Gastroesophageal sphincter (tissue), 4 donors: ENCODE data around the gene ARFRP1. TPM values are rescaled to one million over a fixed set of nuclear protein-coding genes. Genes with fewer than 3 reads are reported as not detected.

ENCODE experiments used
- ATAC-seq: fragments of 150-250 bp; one replicate; pipeline ENCODE4 v1.9.1; 2016; ENCODE audit warnings: mild to moderate bottlenecking, moderate library complexity
- H3K27ac ChIP-seq, 4 donors: fragments of 200-600 bp; sonication (generic) in 3 of 4; 1 replicate in 3 of 4; 2 replicates in 1 of 4; pipeline ENCODE4 v1.5.1; 2016 to 2019
- H3K27me3 ChIP-seq: fragments of 200-600 bp; sonication (generic); one replicate; pipeline ENCODE4 v1.5.1; 2019
- H3K36me3 ChIP-seq, 2 donors: fragments of 200-600 bp; sonication (generic); one replicate each; pipeline ENCODE4 v1.5.1; 2019; ENCODE audit warnings: control low read depth in 1 of 2
- H3K4me1 ChIP-seq, 3 donors: fragments of 200-600 bp; sonication (generic); 1 replicate in 2 of 3; 2 replicates in 1 of 3; pipeline ENCODE4 v1.5.1; 2016 to 2019; ENCODE audit warnings: control low read depth in 2 of 3
- H3K4me3 ChIP-seq, 2 donors: fragments of 200-600 bp; sonication (generic); one replicate each; pipeline ENCODE4 v1.5.1; 2019; ENCODE audit warnings: mild to moderate bottlenecking in 1 of 2, moderate library complexity in 1 of 2
- H3K9me3 ChIP-seq, 3 donors: fragments of 200-600 bp; sonication (generic); one replicate each; pipeline ENCODE4 v1.5.1; 2017 to 2019; ENCODE audit warnings: control low read depth in 2 of 3
- EP300 ChIP-seq: sonication (generic); formaldehyde crosslinking; IDR thresholded peaks from one replicate; pipeline ENCODE4 v1.6.1; 2017; ENCODE audit warnings: antibody characterized with exemption, mild to moderate bottlenecking
- POLR2A ChIP-seq, 2 donors: fragments of 450-650 bp; IDR thresholded peaks; one replicate each; pipeline ENCODE4 v1.6.1; 2017; ENCODE audit warnings: antibody characterized with exemption in 2 of 2, mild to moderate bottlenecking in 2 of 2, moderate library complexity in 1 of 2
- POLR2AphosphoS5 ChIP-seq: sonication (generic); formaldehyde crosslinking; IDR thresholded peaks from one replicate; pipeline ENCODE4 v1.6.1; 2017; ENCODE audit warnings: antibody characterized with exemption
- WGBS, 2 donors: methylation state at CpG; one replicate each; pipeline ENCODE4 v1.1.5; 2018; ENCODE audit warnings: low coverage in 1 of 2; 5-methylcytosine and 5-hydroxymethylcytosine counted together
- total RNA-seq, 4 donors: library from RNA; depleted of rRNA; stranded (reverse); fragments of >200 nt; gene quantifications; one replicate each; pipeline ENCODE4 v1.1.0, GENCODE V29; 2016
- TF ChIP-seq, protein P1 (sequence below), 4 experiments: fragments of 200-600 bp in 2 of 4; fragments of 450-650 bp in 2 of 4; sonication (generic) in 1 of 4; IDR thresholded peaks; one replicate each; pipeline ENCODE4 v1.5.1; 2017 to 2019; ENCODE audit warnings: antibody characterized with exemption in 4 of 4, mild to moderate bottlenecking in 2 of 4, moderate library complexity in 2 of 4

Gene ARFRP1
- total RNA-seq, 4 donors from 2014 or later, result 38.9 to 56.4 (median 49.0) TPM

DNA sequence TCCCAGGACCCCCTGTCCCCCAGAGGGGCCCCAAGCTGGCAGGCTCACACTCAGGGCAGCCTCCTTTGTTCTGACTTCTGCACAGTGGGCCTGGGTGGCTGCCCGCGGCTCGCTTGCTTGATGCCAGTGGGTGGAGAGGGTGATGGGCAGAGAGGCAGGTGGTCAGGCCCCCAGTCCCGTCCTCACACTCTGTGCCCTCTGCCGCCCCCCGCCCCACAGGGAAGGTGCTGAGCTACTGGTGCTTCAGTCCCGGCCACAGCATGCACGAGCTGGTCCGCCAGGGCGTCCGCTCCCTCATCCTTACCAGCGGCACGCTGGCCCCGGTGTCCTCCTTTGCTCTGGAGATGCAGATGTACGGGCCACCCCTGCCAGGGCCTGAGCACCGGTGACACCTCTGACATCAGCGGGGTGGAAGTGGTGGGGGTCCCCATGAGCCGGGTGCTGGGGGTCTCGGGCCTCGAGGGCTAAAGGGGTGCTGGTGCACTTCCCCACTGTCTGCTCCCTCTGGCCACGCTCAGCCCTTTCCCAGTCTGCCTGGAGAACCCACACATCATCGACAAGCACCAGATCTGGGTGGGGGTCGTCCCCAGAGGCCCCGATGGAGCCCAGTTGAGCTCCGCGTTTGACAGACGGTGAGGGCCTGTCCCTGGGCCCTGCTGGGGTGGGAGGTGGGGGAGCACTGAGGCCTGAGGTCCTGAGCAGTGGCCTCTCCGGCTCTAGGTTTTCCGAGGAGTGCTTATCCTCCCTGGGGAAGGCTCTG, 20.2 kb downstream of the ARFRP1 start:
- Histone ChIP-seq H3K9me3 (no peaks in the 10 kb centered on the region), H3K27ac (peak overlapping the region in 3 of 4 donors; percentile 77 to 86 (median 78)), H3K27me3 (no peaks in the 10 kb centered on the region), H3K4me3 (no peak overlapping the region), H3K4me1 (peaks cover 0 to 57% (median 36%) of the 10 kb centered on the region in 3 donors), H3K36me3 (peaks cover 0 to 6% of the 10 kb centered on the region in 2 donors)
- WGBS, 2 donors, result no CpG with 5 or more reads among the region's 29 CpGs
- no peak for ATAC-seq
- TF ChIP-seq, protein P1, sequence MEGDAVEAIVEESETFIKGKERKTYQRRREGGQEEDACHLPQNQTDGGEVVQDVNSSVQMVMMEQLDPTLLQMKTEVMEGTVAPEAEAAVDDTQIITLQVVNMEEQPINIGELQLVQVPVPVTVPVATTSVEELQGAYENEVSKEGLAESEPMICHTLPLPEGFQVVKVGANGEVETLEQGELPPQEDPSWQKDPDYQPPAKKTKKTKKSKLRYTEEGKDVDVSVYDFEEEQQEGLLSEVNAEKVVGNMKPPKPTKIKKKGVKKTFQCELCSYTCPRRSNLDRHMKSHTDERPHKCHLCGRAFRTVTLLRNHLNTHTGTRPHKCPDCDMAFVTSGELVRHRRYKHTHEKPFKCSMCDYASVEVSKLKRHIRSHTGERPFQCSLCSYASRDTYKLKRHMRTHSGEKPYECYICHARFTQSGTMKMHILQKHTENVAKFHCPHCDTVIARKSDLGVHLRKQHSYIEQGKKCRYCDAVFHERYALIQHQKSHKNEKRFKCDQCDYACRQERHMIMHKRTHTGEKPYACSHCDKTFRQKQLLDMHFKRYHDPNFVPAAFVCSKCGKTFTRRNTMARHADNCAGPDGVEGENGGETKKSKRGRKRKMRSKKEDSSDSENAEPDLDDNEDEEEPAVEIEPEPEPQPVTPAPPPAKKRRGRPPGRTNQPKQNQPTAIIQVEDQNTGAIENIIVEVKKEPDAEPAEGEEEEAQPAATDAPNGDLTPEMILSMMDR (IDR thresholded peaks at IDR 0.05), result no peak
- TF ChIP-seq POLR2AphosphoS5 (no peak), POLR2A (IDR thresholded peaks at IDR 0.05) (no peak), EP300 (no peak)

DNA sequence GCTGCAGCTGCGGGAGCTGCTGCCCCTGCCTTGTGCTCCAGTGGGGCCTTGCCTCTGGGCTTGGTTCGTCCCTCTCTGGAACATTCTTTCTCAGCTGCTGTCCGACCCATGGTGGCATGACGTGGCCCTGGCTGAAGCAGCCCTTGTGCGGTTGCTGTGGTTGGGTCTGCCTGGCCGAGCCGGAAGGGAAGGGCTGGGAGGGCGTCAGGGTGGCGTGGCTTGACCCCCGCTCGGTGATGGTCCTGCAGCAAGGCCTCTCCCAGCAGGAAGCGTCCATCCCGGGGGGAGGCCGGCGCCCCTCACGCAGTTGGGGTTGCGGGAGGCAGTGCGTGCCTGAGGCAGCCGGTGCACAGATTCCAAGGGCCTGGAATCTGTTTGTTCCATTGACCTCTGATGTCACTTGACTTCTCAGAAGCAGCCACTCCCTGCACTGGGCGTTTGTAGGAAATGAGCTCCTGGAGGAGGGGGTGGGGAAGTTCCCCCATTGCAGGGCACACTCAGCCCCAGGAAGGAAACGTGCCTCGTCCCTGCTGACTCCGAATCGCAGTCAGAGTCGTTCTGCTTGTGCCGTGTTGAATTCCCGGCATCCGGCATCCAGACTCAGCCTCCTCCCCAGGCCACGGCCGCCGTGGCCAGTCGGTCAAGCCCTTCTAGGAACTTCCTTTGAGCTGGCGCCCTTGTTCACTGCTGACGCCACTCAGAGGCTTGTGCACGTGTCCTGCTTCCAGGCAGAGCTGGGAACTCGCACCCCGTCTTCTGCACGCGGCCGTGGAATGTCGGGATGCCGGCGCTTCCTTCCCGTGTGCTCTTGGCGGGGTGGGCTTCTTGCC, 21.1 kb downstream of the ARFRP1 start:
- peak; percentile 73 for ATAC-seq
- peak; percentile 70 for TF ChIP-seq POLR2AphosphoS5
- no peak for TF ChIP-seq POLR2A (IDR thresholded peaks at IDR 0.05)
- TF ChIP-seq, protein P1 (IDR thresholded peaks at IDR 0.05), result no peak
- peak; percentile 7 for TF ChIP-seq EP300
- 0% methylated on average over 9 of the region's 45 CpGs; no CpG with 5 or more reads in 1 of the 2 donors for WGBS, 2 donors
- peak overlapping the region in 1 of 2 donors; percentile 20 for H3K4me3 ChIP-seq
- H3K27me3 ChIP-seq, result no peaks in the 10 kb centered on the region
- H3K36me3 ChIP-seq, result peaks cover 0 to 2% of the 10 kb centered on the region in 2 donors
- H3K9me3 ChIP-seq, result no peaks in the 10 kb centered on the region
- H3K4me1 ChIP-seq, result peaks cover 0 to 65% (median 42%) of the 10 kb centered on the region in 3 donors
- peak overlapping the region; percentile 14 to 86 (median 78) for H3K27ac ChIP-seq

DNA sequence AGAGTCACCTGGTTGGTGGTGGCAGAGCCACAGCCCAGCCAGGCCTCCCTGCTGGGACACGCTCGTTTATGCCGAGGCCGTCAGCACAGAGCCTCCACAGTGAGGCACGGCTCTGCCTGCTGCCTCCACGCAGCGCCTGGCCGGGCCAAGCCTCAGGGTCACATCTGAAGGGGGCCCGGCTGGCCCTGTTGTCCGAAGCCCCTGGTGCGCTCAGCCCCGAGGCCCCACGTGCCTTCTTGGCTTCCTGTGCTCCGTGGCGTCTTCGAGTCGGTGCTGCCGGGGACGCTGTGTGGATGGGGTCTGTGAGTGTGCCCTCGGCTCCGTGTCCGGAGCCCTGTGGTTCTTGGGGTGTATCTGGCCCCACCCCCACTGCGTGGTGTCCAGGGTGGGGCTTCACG, 21.7 kb downstream of the ARFRP1 start:
- H3K27ac ChIP-seq, result peak overlapping the region; percentile 14 to 86 (median 78)
- WGBS, 2 donors, result 100% methylated on average over 1 of the region's 24 CpGs; no CpG with 5 or more reads in 1 of the 2 donors
- H3K9me3 ChIP-seq, result no peaks in the 10 kb centered on the region
- ATAC-seq, result no peak
- H3K36me3 ChIP-seq, result no peaks in the 10 kb centered on the region
- H3K27me3 ChIP-seq, result no peaks in the 10 kb centered on the region
- peaks cover 0 to 69% (median 45%) of the 10 kb centered on the region in 3 donors for H3K4me1 ChIP-seq
- peak overlapping the region in 1 of 2 donors; percentile 20 for H3K4me3 ChIP-seq
- no peak for TF ChIP-seq POLR2AphosphoS5
- TF ChIP-seq EP300, result no peak
- no peak for TF ChIP-seq POLR2A (IDR thresholded peaks at IDR 0.05)
- TF ChIP-seq, protein P1 (IDR thresholded peaks at IDR 0.05), result no peak

DNA sequence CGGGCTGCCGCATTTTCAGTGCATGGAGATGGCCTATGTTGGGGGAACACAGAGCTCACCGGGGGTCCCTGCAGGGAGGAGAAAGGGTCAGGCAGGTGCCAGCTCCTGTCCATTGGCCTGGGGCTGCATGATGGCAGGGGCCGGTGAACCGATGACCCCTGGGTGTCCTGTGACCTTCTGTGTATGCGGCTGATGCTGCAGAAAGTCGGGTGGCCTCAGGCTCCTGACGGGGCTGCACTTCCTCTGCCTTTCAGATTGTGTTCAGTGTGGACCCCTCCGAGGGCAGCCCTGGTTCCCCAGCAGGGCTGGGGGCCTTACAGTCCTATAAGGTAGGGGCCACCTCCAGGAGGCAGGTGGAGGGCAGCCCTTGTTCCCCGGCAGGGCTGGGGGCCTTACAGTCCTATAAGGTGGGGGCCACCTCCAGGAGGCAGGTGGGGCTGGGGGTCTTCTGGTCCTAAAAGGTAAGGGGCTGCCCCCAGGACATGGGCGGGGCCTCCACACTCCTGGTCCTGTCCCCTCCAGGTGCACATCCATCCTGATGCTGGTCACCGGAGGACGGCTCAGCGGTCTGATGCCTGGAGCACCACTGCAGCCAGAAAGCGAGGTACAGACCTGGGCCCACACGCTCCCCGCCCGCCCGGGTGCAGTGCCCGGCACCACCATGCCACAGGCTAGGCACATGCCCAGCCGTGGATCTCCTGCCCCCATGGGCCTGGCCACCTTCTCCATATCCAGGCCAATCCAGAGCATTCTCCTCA, 22.3 kb downstream of the ARFRP1 start:
- no peak overlapping the region for H3K4me3 ChIP-seq

More for the DNA sequence above, 22.3 kb downstream of the ARFRP1 start:
- Histone ChIP-seq H3K27me3 (no peaks in the 10 kb centered on the region), H3K36me3 (peaks cover 0 to 5% of the 10 kb centered on the region in 2 donors), H3K27ac (peak overlapping the region in 3 of 4 donors; percentile 77 to 86 (median 78)), H3K9me3 (no peaks in the 10 kb centered on the region), H3K4me1 (peaks cover 0 to 69% (median 45%) of the 10 kb centered on the region in 3 donors)
- no CpG with 5 or more reads among the region's 21 CpGs for WGBS, 2 donors
- ATAC-seq, result no peak
- TF ChIP-seq POLR2A (IDR thresholded peaks at IDR 0.05) (no peak), EP300 (no peak), POLR2AphosphoS5 (no peak)
- TF ChIP-seq, protein P1 (IDR thresholded peaks at IDR 0.05), result no peak
